ENCODE data around the gene C1orf21.

C1orf21 gene

GRCh38 chr1:184473176-184473966 is 86.5 kb downstream of the C1orf21 start:
- TF ChIP-seq, protein P1, sequence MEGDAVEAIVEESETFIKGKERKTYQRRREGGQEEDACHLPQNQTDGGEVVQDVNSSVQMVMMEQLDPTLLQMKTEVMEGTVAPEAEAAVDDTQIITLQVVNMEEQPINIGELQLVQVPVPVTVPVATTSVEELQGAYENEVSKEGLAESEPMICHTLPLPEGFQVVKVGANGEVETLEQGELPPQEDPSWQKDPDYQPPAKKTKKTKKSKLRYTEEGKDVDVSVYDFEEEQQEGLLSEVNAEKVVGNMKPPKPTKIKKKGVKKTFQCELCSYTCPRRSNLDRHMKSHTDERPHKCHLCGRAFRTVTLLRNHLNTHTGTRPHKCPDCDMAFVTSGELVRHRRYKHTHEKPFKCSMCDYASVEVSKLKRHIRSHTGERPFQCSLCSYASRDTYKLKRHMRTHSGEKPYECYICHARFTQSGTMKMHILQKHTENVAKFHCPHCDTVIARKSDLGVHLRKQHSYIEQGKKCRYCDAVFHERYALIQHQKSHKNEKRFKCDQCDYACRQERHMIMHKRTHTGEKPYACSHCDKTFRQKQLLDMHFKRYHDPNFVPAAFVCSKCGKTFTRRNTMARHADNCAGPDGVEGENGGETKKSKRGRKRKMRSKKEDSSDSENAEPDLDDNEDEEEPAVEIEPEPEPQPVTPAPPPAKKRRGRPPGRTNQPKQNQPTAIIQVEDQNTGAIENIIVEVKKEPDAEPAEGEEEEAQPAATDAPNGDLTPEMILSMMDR (IDR thresholded peaks at IDR 0.05; ENCODE audit: low read depth, low read length, missing control alignments) = no peak
- Histone ChIP-seq H3K4me3 (ENCODE audit: low read depth, low read length) (no peak overlapping the region), H3K27me3 (replicated peaks) (no peaks in the 10 kb centered on the region), H3K27ac (no peak overlapping the region), H3K36me3 (replicated peaks) (no peaks in the 10 kb centered on the region)
- no peak for DNase-seq
- in situ Hi-C loops (cut with HindIII; ENCODE audit: low pct_ligation_motif_present, low sequenced_read_pairs) = no loop called here

- Histone ChIP-seq H3K36me3 (replicated peaks) (no peaks in the 10 kb centered on the region), H3K27ac (no peak overlapping the region), H3K4me3 (ENCODE audit: low read depth, low read length) (no peak overlapping the region), H3K27me3 (replicated peaks) (no peaks in the 10 kb centered on the region)
- in situ Hi-C loops (cut with HindIII; ENCODE audit: low pct_ligation_motif_present, low sequenced_read_pairs) = no loop called here
- DNase-seq = no peak
- TF ChIP-seq, protein P1 (IDR thresholded peaks at IDR 0.05; ENCODE audit: low read depth, low read length, missing control alignments) = no peak
These were observed 89.4 kb downstream of the C1orf21 start for GRCh38 chr1:184476187-184476586.

DNA sequence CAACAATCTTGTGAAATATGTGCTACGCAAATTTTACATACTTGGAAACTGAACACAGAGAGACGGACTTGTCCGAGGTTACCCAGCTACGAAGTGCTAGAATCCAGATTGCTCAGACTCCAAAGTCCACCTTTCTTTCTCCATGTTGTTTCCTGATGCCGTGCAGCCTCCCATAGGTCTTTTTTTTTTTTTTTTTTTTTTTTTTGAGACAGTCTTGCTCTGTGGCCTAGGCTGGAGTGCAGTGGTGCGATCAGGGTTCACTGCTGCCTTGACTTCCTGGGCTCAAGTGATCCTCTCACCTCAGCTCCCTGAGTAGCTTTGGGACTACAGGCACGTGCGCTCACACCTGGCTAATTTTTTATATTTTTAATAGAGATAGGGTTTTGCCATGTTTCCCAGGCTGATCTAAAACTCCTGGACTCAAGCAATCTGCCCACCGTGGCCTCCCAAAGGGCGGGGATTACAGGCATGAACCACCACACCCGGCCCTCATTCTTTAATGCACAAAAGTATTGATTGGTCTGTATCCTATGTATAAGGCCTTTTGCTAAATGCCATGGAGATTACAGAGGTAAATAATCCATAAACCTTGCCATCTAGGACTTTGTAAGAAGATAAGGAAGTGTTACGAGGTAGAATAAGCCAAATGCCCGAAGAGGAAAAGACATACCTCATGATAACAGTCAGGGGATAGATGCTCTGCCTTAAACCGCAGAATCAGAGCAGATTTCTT is 92.8 kb downstream of the C1orf21 start:
- Histone ChIP-seq H3K4me3 (ENCODE audit: low read depth, low read length) (no peak overlapping the region), H3K27ac (no peak overlapping the region), H3K27me3 (replicated peaks) (no peaks in the 10 kb centered on the region), H3K36me3 (replicated peaks) (no peaks in the 10 kb centered on the region)
- TF ChIP-seq, protein P1 (IDR thresholded peaks at IDR 0.05; ENCODE audit: low read depth, low read length, missing control alignments) = no peak
- no peak for DNase-seq
- in situ Hi-C loops (cut with HindIII; ENCODE audit: low pct_ligation_motif_present, low sequenced_read_pairs) = no loop called here

- TF ChIP-seq, protein P1 (IDR thresholded peaks at IDR 0.05; ENCODE audit: low read depth, low read length, missing control alignments) = no peak
- H3K36me3 ChIP-seq (replicated peaks) = no peaks in the 10 kb centered on the region
- no peak overlapping the region for H3K27ac ChIP-seq
- H3K4me3 ChIP-seq (ENCODE audit: low read depth, low read length) = no peak overlapping the region
- no peaks in the 10 kb centered on the region for H3K27me3 ChIP-seq (replicated peaks)
- in situ Hi-C loops (cut with HindIII; ENCODE audit: low pct_ligation_motif_present, low sequenced_read_pairs) = no loop called here
- no peak for DNase-seq
These were observed 93.9 kb downstream of the C1orf21 start for GRCh38 chr1:184480736-184481135.

DNA sequence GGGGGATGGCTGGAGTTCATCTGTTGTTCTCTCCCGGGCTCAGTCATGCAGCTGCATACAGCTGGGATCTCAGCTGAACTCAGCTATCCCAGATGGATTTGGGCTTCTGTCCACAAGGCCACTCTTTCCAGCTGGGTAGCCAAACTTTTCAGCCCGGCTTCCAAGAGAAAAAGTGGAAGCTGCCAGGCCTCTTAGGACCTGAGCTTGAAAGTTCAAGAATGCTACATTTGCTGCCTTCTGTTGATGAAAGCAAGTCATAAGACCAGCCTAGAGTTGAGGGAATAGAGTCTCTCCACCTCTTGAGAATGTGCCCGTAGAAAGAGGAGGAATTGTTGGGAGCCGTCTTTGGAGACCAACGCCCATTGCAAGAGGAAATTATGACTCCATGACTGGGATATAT is 95.3 kb downstream of the C1orf21 start:
- no peak overlapping the region for H3K27ac ChIP-seq
- no peak overlapping the region for H3K4me3 ChIP-seq (ENCODE audit: low read depth, low read length)
- in situ Hi-C loops (cut with HindIII; ENCODE audit: low pct_ligation_motif_present, low sequenced_read_pairs) = no loop called here
- DNase-seq = no peak
- TF ChIP-seq, protein P1 (IDR thresholded peaks at IDR 0.05; ENCODE audit: low read depth, low read length, missing control alignments) = no peak
- H3K36me3 ChIP-seq (replicated peaks) = no peaks in the 10 kb centered on the region
- H3K27me3 ChIP-seq (replicated peaks) = no peaks in the 10 kb centered on the region

Measured in brain microvascular endothelial cell (primary cell).